ENCODE measurements around the gene TMEM222.
A peak's percentile ranks its signal among the peaks of the same experiment; 100 is the strongest.
"Not testable (repeated sequence)": the region's sequence is repeated elsewhere in the genome, so short reads cannot be mapped to it uniquely, and the experiment has no call there.

Gene TMEM222, protein sequence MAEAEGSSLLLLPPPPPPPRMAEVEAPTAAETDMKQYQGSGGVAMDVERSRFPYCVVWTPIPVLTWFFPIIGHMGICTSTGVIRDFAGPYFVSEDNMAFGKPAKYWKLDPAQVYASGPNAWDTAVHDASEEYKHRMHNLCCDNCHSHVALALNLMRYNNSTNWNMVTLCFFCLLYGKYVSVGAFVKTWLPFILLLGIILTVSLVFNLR

DNA sequence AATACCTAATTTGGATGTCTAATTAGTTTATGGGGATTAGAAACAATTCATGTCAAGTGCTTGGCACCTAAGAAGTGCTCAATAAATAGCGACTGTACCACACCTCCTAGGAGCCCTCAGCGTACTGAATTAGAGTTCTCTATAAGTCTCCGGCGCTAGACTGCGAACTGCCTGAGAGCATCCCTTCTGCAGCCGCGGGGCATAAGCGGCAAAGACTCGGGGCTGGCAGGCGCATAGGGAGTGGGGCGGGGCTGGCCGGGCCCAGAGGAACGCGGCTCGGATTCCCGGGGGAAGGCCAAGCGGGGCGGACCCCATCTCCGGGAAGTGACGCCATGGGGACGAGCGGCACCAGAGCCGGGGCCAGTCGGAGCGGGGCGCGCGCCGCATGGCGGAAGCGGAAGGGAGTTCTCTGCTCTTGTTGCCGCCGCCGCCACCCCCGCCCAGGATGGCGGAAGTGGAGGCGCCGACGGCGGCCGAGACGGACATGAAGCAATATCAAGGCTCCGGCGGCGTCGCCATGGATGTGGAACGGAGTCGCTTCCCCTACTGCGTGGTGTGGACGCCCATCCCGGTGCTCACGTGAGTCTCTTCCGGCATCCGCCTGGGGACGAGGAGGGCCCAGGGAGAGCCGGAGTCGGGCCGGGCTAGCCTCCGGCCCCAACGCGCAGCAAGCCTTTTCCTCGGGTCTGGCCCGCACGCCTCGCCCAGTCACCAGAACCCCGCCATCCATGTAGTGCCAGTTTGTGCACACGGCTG lies at the start of gene TMEM222:
Gene TMEM222, plus strand, starts transcription at position 351 of the 756 bp plus-strand sequence. Its CDS starts 35 bp downstream, at position 386.
- peak; percentile 96 for DNase-seq (ENCODE audit: low spot score)

DNA sequence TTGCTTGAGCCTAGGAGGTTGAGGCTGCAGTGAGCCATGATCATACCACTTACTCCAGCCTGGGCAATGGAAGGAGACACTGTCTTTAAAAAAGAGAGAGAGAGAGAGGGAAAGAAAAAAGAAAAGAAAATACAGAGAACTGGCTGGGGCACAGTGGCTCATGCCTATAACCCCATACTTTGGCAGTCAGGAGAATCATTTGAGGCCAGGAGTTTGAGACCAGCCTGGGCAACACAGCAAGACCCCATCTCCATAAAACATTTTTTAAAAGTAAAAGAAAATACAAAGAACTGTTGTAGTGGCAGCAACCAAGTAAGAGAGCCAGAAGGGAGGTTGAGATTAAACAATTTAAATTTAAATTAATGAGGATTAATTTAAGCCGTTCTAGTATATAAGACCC lies 47.8 kb upstream of the TMEM222 start:
- no peak for DNase-seq (ENCODE audit: low spot score)

DNA sequence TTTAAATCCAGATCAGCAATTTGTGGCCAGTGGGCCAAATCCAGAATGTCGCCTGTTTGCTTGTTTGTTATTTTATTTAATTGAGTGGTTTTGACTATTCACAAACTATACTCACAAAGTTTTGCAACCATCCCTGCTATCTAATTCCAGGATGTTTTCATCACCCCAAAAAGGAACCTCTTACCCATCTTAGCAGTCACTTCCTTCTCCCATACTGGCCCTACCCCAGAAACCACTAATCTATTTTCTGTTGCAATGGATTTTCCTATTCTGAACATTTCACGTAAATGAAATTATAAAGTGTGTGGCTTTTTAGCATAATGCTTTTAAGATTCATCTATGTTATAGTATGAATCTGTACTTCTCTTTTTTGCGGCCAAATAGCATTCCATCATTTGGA lies 46.3 kb upstream of the TMEM222 start:
- no peak for DNase-seq (ENCODE audit: low spot score)

DNA sequence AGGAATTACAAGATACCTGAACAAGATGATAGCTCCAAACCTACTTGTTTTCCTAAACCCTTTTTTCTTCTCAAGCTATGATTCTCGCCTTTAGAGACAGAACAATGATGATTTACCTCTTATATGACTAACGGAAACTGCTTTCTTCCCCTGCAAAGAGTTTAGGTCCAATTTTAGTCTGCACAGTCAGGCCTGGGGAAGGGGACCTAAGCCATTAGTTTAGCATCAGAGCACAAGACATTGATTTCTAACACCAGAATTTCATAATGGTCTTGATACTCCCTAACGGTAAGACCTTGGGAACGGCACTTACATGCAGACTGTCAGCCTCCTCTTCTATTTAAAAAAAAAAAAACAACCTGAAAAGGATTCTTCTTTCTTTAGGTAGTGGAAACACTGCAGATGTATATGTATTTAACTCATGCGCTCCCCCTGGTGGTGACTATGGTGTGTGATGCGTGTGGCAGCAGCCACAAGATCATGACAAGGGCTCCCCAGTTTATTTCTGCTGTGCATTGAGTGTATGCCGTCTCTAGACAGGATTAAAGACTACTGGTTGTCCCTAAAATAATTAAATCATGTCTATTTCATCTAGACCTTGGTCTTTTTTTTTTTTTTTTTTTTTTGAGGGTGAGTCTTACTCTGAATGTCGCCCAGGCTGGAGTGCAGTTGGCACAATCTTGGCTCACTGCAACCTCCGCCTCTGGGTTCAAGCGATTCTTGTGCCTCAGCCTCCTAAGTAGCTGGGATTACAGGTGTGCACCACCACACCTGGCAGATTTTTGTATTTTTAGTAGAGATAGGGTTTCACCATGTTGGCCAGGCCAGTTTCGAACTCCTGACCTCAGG lies 37.3 kb upstream of the TMEM222 start:
- peak; percentile 89 for DNase-seq (ENCODE audit: low spot score)

DNA sequence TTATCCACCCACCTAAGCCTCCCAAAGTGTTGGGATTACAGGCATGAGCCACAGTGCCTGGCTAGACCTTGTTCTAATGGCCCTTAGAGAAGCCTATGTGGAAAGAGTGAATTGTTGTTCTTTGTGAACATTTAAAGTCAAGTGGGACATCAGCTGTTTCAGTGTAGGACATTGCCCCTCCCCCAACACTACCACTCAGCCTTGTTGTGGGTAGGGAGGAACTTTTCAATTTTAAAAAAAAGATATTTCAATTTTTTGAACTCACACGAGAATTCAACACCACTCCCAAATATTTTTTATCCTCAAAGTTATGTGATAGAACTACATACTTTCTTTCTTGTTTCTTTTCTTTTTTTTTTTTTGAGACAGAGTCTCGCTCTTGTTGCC lies 36.7 kb upstream of the TMEM222 start:
- DNase-seq (ENCODE audit: low spot score), result no peak

DNA sequence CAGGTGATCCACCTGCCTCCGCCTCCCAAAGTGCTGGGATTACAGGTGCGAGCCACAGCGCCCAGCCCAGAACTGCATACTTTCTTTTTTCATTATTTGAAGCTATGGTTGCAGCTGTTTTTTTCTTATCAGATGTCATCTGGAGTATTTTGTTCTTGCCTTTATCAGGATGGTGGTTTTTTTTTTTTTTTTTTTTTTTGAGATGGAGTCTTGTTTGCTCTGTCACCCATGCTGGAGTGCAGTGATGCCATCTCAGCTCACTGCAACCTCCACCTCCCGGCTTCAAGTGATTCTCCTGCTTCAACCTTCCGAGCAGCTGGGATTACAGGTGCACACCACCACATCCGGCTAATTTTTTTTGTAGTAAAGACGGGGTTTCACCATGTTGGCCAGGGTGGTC lies 36.1 kb upstream of the TMEM222 start:
- not testable (repeated sequence) for DNase-seq (ENCODE audit: low spot score)

DNA sequence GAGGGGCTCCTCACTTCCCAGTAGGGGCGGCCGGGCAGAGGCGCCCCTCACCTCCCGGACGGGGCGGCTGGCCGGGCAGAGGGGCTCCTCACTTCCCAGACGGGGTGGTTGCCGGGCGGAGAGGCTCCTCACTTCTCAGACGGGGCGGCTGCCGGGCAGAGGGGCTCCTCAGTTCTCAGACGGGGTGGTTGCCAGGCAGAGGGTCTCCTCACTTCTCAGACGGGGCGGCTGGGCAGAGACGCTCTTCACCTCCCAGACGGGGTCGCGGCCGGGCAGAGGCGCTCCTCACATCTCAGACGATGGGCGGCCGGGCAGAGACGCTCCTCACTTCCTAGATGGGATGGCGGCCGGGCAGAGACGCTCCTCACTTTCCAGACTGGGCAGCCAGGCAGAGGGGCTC lies 32.8 kb upstream of the TMEM222 start:
- DNase-seq (ENCODE audit: low spot score), result not testable (repeated sequence)

DNA sequence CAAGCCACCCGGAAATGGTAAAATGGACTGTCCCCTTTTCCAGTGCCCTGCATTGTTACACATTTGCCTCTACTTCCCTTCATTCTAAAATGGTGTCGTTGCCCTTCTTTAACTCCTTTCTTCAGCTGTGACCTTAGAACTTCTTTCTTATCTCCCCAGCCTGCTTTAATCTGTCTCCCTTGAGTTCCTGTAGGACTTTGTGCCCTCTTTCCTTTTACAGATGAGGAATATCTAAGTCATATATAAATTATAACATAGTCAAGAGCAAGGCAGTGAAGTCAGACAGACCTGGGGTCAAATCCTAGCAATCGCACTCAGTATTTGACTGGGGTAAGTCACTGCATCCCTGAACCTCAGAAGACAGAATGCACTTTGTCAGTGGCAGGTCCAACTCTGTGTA lies 31.4 kb upstream of the TMEM222 start:
- DNase-seq (ENCODE audit: low spot score), result no peak

DNA sequence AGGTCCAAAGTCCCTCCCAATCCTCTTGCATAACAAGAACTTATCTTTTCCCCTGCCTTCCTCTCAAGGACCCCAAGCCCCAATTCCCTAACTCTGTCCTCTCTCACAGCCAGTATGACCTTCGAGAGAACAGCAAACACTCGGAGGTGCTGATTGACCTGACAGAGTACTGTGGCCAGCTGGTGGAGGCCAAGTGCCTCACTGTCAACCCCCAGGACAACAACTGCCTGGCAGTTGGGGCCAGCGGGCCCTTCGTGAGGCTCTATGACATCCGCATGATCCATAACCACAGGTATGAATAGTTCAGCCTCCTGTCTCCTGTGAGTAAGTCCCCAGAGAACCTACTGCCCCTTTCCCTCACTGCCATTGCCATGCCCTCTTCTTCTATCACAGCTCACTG lies 29.9 kb upstream of the TMEM222 start:
- no peak for DNase-seq (ENCODE audit: low spot score)

DNA sequence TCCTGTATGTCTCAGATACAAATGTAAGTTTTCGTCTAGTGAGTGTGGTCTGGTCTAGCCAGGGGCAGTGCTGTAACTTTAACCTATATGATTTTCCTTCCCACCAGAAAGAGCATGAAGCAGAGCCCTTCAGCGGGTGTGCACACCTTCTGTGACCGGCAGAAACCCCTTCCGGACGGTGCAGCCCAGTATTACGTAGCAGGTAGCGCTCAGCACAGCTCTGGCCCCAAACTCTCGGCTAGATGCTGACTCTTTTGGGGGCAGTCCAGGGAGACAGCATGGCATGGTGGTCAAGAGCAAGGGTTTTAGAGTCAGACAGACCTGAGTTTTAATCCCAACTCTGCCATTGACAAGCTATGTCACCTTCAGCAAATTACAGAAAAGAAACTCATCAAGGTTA lies 28.0 kb upstream of the TMEM222 start:
- DNase-seq (ENCODE audit: low spot score), result no peak

DNA sequence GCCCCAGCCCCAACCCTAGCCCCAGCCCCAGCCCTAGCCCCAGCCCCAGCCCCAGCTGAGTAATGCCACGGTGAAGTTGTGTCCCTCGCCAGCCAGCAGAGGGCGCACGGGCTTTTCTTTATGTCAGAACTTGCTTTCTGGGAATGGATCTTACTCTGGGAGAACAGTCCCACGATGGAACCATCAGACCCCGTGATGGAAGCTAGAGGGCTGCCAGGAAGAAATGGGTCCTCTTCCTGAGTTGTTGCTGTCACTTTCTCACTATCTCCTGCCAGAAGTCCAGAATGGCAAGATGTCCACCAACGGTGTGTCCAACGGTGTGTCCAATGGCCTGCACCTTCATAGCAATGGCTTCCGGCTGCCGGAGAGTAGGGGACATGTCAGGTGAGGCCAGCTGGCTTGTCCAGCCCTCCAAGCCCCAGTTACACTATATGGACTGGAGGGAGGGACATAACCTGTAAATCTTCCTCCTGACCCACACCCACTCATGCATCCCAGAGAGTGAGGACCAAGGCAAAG lies 25.1 kb upstream of the TMEM222 start:
- DNase-seq (ENCODE audit: low spot score), result peak; percentile 64

DNA sequence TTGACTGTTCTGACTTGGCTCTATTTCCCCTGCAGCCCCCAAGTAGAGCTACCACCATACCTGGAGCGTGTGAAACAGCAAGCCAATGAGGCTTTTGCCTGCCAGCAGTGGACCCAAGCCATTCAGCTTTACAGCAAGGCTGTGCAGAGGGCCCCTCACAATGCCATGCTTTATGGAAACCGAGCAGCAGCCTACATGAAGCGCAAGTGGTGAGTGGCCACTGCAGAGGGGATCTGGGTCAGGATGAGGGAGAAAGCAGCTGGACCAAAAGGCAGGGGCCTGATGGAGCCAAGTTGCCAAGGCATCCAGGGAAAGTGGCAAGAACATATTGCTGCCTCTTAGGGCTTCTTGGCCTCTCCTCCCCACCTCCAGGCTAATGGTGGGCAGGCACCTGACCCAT lies 24.1 kb upstream of the TMEM222 start:
- DNase-seq (ENCODE audit: low spot score), result no peak

DNA sequence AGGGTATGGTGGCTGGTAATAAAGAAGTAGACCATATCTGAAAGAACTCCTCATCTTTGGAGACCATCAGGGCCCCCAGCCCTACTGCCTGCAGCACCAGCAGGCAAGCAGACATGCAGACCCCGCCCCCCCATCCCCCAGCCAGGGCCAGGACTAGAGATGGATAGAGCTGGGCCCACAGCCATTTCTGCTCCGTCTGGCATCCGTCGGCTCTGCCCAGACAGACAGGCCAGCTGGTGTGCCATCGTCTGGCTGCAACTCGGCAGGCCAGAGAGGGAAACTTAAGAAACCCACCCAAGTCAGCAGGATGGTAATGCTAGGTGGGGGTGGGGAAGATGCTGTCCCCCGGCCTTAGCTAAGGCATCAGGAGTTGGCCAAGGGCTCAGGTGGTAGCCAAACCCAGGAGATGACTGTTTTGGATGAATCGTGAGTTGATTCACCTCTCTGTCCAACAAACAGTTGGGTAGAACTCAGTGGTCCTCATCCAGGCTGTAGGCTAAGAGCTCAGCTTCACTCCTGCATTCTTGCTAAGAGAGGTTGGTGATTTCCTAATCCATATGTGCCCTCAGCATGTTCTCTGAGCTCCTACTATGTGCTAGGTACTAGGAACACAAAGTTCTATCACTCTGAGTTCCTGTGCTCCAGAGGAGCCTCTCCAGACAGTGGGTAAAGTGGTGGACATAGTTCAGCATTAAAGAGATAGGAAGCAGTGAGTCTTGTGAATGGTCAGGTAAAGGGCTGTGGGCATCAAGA lies 23.2 kb upstream of the TMEM222 start:
- DNase-seq (ENCODE audit: low spot score), result no peak

DNA sequence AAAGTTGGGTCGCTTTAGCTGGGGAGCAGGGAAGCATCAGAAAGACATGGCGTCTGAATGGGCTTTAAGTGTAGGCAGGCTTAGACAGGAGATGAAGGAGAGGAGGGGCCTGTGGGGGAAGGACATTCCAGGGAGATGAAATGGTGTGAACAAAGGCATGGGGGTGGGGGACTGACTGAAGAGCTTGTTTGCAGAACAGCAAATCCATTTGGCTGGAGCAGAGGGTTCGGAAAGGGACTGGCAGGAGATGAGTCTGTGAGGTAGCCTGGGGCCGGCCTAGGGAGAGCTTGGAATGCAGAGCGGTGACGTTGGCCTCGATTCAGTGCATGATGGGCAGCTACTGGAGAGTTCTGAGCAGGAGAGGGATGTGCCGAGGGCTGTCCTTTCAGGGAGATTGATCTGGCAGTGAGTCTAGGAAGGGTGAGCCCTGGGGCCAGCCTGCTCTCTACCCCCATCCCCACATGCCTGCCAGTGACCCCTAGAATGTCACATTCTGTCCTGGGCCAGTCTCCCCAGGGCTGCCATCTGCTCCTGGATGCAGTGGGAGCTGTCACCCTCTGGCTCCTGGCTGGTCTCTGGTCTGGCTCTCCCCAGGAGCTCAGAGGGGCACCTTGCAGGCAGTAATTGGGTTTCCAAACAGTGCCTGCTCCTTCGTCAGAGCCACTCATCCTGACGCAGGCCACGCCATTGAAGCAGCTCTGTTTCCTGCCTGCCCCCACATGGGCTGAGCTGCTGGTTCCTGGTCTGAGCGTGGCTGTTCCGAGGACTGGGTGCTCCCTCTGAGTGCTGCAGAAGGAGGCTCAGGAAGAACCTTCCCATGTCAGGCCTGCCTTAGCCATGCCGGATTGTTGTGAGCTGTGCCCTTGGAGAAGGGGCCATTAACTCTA lies 22.3 kb upstream of the TMEM222 start:
- no peak for DNase-seq (ENCODE audit: low spot score)

DNA sequence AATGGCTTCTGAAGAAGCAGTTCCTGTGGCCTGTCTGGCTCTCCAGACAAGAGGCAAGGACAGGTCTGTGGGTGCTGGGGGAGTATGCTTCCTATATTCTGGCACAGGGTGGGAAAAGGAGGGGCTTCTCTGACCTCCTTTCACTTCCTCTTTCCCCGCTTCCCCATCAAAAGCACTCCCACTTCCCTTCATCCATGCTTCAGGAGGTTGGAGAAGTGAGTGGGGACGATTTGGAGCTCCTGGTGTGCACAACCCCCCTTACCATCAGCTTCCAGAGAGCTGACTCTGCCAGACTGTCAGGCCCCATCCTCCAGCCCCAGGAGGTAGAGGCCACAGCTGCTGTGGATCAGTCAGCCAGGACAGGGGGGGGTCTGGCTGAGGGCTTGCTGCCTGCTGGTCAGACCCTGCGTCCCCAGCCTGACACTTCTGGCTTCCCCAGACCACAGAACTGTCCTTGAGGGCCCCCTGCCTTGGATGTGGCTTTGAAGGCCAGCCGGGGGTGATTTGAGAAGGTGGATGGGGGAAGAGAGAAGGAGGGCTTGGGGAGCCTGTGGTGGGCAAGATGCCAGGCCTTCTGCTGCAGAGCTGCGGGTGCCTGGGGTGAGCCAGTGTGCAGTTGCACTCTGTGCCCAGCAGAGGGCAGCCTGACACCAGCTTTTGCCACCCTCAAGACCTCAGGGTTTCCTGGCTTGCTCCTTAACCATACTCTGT lies 21.5 kb upstream of the TMEM222 start:
- DNase-seq (ENCODE audit: low spot score), result peak; percentile 79

DNA sequence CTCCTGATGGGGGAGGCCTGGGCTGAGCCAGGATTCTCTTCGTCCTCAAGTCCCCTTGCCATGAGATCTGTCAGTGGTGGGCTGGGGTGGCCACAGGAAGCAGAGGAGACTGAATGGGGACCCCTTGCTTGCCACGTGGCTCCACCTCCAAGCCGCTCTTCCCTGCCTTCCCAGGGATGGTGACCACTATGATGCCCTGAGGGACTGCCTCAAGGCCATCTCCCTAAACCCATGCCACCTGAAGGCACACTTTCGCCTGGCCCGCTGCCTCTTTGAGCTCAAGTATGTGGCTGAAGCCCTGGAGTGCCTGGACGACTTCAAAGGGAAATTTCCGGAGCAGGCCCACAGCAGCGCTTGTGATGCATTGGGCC lies 20.9 kb upstream of the TMEM222 start:
- DNase-seq (ENCODE audit: low spot score), result no peak

DNA sequence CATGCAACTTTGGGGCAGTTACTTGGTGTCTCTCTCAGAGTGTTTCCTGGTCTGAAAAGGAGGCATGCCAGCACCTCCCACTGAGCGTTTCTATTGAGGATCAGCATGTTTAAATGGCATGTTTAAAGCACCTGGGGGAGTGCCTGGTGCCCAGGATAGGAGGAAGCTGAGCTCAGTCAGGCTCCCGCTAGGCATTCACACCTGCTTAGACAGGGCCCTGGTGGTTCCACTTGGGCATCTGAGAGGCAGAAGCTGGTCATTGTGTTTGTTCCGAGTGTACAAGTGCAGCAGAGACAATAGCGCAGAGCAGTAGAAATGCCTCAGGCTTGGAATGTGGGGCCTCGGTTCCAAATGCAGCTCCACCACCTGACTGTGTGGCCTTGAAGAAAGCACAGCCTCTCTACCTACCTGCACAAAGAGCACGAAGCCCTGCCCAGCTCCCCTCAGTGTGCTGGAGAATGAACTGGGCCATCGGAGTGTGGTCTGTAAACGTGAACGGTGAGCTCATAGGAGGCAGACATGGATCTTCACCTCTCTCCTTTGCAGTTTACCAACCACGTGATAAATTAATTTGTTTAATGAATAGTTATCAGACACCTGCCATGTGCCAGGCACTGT lies 20.3 kb upstream of the TMEM222 start:
- DNase-seq (ENCODE audit: low spot score), result no peak

DNA sequence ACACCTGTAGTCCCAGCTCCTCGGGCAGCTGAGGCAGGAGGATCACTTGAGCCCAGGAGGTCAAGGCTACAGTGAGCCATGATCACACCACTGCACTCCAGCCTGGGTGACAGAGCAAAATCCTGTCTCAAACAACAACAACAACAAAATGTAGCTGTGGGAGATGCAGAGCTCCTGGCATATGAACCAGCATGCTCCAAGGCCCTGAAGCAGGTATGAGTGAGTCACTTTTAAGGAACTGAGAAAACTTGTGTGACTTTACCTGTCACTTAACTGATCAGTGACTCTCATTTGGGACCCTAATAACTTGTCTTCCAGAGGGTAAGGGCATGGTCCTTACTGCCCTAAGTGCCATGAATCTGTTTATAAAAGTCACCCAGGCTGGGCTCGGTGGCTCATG lies 19.4 kb upstream of the TMEM222 start:
- DNase-seq (ENCODE audit: low spot score), result no peak

DNA sequence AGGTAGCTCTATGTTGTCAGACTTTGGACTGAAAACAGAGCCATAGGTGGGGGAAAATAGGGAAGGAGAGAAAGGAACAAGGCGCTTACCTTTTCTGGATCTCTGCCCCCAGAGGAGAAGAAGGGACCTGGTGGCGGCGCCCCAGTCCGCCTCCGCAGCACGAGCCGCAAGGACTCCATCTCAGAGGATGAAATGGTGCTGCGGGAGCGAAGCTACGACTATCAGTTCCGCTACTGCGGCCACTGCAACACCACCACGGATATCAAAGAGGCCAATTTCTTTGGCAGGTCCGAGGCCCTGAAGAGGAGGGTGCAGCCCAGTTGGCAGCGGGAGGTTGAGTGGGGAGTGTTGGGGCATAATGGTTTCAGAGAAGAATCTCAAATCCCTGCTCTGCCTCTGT lies 18.5 kb upstream of the TMEM222 start:
- DNase-seq (ENCODE audit: low spot score), result no peak

DNA sequence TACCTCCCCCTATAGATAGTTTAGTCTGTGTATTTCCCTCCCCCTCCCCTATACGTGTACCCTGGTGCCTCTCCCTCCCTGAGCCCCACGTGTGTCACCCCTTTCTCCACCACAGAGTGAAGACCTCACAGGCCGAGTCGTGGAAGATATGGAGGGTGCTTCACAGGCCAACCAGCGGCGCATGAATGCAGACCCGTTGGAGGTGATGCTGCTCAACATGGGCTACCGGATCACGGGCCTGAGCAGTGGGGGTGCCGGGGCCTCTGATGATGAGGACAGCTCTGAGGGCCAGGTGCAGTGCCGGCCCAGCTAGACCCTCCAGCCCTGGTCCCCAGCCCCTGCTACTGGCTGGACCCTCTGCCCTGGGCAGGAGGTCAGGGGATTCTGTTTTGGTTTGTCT lies 15.9 kb upstream of the TMEM222 start:
- DNase-seq (ENCODE audit: low spot score), result no peak

Data from CD4-positive, alpha-beta T cell treated with Interleukin-2 at 100 ng/mL for 4 hours (primary cell).